Measurements from ENCODE around the gene ZBTB8OS.
"Not testable (repeated sequence)": the region's sequence is repeated elsewhere in the genome, so short reads cannot be mapped to it uniquely, and the experiment has no call there.

ZBTB8OS gene

DNA sequence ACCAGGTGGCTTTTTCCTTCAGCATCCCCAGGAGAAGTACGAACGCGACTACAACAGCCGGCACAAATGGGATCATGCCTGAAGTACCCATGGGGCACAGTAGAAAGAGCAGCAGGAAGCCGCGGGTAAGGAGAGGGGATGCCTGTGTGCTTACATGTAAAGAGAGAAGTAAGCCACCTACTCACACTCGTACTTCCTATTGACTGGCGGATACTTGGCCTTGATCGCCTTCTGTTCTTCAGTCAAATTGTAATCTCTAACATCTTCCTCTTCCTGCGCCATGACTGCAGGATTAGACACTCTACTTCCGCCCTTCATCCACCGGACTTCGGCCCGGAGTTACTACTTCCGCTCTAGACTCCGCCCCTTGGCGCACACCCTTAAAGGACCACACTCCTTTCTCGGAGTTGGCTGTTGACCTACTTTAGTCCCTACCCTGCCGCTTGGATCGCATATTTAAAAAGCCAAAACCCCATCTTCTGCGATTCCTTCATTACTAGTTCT is at the start of gene ZBTB8OS:
Gene ZBTB8OS (minus strand): TSS at position 303 of the 504 bp plus-strand sequence. CDS start 21 bp downstream, at position 282.
- DNase-seq (ENCODE audit: low read depth, low spot score) = peak; percentile 88

DNA sequence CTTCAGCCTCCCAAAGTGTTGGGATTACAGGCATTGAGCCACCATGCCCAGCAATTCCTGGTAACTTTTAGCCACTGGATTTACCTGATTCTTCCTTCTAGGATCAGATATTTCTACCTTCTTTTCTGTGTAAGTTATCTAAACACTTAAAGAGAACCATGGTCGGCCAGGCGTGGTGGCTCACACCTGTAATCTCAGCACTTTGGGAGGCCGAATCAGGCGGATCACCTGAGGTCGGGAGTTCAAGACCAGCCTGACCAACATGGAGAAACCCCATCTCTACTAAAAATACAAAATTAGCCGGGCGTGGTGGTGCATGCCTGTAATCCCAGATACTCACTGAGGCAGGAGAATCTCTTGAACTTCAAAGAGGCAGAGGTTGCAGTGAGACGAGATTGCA is 46.6 kb upstream of the ZBTB8OS start:
- not testable (repeated sequence) for DNase-seq (ENCODE audit: low read depth, low spot score)

DNA sequence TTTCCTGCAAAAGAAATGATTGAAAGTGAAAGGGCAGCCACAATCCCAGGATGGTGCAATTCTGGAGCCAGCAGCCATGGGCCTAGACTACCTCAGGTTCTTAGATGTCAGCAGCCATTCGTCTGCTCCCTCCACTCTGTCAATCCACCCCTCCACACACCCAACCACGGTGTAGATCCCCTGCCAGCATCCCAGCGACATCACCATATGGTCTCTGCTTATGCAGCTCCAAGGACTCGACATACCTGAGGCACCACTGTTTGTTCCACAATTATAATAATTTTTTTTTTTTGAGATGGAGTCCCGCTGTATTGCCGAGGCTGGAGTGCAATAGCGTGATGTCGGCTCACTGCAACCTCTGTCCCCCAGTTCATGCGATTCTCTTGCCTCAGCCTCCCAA is 45.7 kb upstream of the ZBTB8OS start:
- DNase-seq (ENCODE audit: low read depth, low spot score) = no peak

DNA sequence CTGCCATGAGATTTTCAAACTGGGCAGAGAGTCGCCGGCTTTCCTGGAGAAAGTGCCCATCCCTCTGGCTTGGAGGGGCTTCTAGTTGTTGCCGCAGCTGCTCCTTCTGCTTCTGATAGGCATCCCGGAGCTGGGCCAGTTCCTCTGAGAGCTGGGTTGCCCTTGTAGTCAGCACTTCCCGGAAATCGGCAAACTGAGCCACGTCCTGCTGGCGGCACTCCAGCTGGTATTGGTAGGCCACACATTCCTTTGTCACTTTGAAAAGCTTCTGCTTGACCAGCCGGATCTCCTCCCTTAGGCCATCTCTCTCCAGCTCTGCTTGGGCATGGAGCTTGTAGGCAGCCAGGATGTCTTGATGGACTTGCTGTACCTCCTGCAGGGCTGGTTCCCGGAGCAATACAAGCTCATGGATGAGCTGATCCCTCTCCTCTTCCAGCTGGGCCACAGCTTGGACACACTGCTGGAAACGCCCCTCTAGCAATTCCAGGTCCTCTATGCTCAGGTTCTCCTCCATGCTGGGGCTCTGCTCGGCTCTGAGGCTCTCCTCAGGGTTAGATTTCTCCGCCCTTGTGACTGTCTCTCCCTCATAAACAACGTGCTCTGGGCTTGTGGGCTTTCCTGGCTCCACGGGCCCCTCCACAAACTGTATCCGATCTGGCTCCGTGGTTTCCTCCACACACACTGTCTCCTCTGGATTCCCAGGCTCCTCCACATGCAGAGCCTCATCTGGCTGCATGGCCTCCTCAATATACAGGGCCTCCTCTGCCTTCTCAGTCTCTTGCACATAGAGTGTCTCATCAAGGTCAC is 45.0 kb upstream of the ZBTB8OS start:
- DNase-seq (ENCODE audit: low read depth, low spot score) = no peak

DNA sequence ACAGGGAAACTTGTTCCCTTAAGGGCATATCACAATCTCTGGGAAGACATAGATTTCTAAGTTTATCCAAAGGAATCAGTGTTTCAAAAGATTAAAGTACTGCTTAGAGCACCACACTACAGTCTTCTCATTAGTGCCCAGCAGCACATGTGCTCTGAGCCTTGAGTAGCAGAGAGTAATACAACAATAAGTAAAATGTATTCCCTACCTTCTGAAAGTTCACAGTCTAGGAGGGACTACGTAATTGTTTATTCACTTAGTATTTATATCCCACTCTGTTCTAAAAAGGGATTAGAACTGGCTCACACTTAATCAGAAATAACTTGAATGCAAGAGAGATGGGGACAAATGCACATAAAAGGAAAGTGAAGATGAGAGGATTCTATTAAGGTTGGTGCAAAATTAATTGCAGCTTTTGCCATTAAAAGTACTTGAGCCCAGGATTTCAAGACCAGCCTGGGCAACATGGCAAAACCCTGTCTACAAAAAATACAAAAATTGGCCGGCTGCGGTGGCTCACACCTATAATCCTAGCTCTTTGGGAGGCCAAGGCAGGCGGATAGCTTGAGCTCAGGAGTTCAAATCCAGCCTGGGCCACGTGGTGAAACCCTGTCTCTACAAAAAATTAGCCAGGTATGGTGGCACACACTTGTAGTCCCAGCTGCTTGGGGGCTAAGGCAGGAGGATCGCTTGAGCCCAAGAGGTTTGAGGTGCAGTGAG is 43.3 kb upstream of the ZBTB8OS start:
- DNase-seq (ENCODE audit: low read depth, low spot score) = no peak

DNA sequence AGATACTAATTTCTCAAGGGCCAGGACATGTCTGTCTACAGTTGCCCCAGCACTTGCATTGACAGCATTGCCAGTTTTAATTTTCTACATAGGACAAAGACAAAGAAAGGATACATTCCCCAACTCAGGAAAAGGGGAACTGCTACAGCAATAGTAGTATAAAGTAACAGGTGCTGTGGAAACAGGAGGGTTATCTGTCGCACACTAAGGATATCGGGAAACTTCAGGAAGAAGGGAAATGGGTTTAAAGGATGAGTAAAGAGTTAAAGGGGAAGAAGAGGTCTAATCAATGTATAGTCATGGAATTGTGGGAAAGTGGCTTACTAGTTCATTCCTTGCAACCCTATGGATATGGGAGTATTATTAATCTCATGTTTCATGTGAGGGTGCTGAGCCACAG is 36.0 kb upstream of the ZBTB8OS start:
- DNase-seq (ENCODE audit: low read depth, low spot score) = no peak

DNA sequence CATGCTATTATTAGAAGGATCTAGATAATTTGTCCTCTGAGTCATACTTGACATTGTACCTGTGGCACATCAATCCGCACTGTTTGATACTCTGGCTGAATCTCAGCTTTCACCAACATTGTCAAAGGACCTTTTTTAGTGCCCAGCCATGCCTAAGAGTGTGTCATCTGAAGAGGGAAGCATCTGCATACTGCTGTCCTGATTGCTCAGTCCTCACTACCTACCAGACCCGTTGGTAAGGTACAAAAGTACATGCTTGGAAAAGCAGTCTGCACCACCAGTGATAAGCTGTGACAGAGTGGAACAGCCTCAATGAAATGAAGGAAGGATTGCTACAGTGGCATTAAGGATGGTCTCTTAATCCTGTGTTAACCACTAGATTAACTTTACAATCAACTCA is 35.1 kb upstream of the ZBTB8OS start:
- DNase-seq (ENCODE audit: low read depth, low spot score) = no peak

DNA sequence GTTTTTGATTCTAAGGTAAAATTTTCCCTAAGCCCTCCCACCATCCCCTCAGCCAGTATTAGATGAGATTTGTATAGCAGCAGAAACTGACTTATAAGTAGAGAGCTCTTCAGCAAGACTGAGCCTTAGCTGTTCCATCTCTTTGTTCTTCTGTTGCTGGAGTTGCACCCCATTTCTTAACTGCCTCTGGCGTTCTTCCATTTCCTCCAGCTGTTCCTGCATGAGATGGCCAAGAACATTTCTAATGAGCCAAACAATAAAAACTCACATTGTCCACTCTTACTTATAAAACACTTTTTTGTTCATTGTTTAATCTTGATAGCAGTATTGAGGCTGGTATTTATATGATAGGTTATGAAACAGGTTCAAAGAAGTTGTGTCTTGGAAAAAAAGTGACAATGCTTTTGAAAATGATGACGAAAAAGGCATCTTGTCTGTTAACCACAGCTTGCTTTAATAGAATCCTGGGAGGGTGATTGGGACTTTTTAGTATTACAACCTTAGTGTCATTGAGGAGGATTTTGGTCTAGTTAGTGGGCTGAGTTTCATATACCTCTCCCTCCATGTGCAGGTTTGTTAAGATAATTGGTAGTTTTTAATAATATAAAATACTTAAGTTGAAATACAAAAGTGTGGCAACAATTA is 33.9 kb upstream of the ZBTB8OS start:
- no peak for DNase-seq (ENCODE audit: low read depth, low spot score)

DNA sequence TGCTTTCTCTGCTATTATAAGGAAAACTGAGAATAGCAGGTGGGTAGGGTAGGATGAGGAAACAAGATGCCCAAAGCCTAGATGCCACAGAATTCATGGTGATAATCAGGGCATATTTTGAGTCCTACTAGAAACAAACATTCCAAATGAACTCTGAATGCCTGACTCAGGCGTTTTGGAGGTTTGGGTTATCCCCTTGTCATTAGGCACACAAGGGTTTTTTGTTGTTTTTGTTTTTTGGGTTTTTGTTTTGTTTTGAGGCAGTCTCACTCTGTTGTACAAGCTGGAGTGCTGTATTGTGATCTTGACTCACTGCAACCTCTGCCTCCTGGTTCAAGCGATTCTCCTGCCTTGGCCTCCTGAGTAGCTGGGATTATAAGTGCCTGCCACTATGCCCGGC is 33.0 kb upstream of the ZBTB8OS start:
- DNase-seq (ENCODE audit: low read depth, low spot score) = no peak

DNA sequence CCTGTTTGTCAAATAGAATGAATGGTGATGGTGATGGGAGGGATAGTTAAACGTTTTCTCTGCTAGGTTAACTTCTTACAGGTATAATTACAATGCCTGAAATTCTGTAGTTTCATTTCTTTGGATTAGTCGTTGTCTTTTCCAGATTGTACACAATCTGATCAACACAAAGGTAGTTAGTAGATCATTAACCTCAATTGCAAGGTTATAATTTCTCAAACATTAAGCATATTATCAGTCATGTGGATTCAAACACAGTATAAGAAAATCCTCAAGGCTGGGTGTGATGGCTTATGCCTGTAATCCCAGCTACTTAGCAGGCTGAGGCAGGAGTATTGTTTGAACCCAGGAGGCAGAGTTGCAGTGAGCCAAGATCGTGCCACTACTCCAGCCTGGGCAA is 31.6 kb upstream of the ZBTB8OS start:
- no peak for DNase-seq (ENCODE audit: low read depth, low spot score)

DNA sequence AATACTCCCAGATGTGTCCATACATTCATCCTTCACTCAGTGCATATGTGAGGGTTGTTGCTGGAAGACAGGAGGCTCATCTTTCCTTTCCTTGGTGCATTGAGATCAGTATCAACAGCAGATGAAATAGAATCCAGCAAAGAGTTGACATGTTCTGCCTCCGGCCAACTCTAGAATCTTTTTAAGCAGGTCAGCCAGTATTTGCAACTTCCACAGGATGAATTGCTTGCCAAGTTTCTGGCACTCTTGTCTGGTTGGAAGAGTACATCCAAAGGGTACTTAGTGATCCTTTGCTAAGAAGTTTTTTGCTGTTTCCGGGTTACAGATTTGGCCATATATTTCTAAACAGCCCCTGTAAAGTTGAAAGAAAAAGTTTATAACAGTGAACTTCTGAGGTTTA is 31.2 kb upstream of the ZBTB8OS start:
- no peak for DNase-seq (ENCODE audit: low read depth, low spot score)

DNA sequence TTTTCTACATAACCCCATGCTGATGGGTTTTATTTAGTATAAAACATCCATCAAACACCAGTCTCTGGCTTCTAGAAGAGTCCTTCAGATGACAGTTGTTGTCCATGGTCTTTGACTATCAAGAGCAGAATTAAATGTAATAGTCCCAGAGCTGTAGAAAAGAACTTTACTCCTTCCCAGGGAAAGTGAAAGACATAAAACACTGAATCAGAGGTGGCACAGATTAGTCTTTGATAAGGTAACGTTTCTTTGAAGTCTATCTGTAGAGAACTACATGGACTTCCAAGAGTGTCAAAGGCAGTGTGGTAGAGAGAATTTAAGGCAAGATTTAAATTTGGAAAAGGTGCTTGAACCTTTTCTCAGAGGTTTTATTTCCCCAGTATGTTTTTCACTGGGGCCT is 30.3 kb upstream of the ZBTB8OS start:
- no peak for DNase-seq (ENCODE audit: low read depth, low spot score)

DNA sequence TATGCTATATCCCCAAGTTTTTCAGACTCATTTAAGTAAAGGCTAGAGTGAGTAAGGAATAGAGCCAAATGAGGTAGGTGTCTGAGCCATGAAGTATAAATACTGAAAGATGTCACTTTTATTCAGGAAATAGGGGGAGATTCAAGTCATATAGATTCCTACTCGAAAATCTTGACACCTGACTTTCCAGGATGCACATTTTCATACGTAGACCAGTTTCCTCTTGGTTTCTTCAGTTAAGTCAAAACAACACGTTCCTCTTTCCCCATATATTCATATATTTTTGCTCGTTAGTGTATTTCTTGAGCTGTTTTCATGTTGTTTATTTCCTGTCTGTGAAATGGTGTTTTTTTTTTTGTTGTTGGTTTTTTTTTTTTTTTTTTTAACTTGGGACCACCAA is 29.6 kb upstream of the ZBTB8OS start:
- DNase-seq (ENCODE audit: low read depth, low spot score) = not testable (repeated sequence)

DNA sequence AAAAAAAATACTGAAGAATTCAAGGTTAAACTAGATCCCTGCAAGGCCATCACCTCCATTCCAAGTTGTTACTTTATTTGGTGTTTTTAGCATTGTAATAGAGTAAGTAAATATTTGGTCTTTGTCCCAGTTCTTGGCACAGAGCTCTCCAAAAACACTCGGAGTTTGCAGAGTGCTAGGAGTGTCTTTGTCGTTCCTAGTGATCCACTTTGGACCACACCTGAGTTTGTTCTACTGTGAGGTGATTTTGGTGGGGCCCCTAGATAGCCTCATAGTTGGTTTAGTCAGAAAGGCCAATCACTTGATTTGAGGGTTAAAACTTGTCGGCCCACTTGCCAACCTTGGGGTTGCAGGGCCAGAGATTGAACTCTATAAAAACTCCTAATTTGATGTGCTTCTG is 26.6 kb upstream of the ZBTB8OS start:
- no peak for DNase-seq (ENCODE audit: low read depth, low spot score)

DNA sequence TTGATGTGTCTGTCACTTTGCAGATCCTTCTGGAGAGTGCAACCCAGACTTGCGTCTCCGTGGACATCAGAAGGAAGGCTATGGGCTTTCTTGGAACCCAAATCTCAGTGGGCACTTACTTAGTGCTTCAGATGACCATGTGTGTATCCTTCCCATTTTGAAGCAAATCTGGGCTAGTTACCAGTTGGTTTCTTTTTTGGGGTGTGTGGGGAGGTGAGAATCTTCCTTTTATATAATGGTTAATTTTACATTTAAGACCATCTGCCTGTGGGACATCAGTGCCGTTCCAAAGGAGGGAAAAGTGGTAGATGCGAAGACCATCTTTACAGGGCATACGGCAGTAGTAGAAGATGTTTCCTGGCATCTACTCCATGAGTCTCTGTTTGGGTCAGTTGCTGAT is 18.4 kb upstream of the ZBTB8OS start:
- not testable (repeated sequence) for DNase-seq (ENCODE audit: low read depth, low spot score)

DNA sequence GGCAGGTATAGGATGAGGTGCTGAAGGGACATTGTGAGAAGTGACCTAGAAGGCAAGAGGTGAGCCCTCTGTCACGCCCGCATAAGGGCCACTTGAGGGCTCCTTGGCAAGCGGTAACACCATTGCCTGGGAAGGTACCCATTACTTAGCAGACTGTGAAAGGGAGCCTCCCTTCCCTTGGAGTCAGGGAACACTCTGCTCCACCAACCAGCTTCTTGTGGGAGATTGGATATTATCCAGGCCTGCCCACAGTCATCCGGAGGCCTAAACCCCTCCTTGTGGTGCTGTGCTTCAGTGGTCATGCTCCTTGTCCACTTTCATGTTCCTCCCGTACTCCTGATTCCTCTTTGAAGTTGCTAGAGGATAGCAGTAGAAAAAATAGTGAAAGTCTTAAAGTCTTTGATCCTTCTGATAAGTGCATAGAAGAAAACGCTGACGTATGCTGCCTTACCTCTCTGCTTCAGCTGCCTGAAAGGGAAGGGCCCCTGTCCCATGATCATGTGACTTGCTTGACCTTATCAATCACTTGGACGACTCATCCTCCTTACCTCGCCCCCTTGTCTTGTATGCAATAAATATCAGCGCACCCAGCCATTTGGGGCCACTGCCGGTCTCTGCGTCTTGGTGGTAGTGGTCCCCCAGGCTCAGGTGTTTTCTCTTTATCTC is 16.7 kb upstream of the ZBTB8OS start:
- no peak for DNase-seq (ENCODE audit: low read depth, low spot score)

DNA sequence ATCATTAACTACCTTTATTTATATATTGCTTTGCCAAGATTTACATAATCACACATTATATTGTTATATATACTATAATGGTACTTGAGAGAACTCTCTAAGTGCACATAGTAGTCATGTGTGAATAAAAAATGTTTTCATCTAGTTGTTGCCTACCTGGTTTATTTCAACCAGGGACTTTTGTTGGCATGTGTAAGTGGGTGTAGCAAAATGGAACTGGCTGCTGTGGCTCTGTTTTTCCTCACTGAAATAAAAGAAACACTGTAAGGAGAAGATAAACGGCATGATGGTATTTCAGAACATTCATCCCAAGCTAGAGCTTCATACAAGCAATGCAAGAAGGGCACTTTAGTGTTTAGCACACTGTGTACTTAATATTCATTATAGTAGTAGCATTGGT is 15.6 kb upstream of the ZBTB8OS start:
- no peak for DNase-seq (ENCODE audit: low read depth, low spot score)

DNA sequence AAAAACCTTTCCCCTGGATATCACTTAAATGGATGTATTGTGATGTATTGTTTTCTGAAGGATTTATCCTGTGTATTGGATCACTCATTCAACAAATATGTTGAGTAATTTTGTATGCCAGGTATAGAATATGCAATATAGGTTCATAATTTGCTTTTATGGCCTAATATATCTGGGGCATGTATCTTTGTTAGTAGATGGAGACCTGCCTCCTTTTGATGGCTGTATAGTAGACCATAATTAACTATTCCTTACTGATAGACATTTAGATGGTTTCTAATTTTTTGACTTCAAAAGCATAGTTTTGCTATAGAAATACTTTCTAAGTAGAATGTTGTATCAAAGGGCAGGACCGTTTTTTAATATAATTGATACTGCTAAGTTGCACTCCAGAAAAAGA is 9.2 kb upstream of the ZBTB8OS start:
- DNase-seq (ENCODE audit: low read depth, low spot score) = no peak

DNA sequence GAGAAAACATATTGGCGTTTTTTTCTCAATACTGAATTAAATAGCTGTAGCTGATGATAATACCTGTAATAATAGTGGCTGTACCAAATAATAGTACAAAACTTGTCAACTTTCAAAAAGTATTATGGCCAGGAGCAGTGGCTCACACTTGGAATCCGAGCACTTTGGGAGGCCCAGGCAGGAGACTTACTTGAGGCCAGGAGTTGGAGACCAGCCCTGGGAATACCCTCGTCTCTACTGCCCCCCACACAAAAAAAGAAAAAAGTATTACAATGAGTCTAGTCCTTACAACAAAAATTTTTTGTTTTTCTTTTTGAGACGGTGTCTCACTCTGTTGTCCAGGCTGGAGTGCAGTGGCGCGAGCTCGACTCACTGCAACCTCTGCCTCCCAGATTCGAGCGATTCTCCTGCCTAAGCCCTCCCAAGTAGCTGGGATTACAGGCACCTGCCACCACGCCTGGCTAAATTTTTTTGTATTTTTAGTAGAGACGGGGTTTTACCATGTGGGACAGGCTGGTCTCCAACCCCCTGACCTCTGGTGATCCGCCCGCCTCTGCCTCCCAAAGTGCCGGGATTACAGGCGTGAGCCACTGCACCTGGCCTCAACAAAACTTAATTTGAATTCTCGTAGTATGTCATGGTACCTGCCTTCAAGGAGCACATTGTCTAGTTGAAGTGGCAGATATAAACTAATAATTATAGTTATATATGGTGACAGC is 2.1 kb upstream of the ZBTB8OS start:
- no peak for DNase-seq (ENCODE audit: low read depth, low spot score)

DNA sequence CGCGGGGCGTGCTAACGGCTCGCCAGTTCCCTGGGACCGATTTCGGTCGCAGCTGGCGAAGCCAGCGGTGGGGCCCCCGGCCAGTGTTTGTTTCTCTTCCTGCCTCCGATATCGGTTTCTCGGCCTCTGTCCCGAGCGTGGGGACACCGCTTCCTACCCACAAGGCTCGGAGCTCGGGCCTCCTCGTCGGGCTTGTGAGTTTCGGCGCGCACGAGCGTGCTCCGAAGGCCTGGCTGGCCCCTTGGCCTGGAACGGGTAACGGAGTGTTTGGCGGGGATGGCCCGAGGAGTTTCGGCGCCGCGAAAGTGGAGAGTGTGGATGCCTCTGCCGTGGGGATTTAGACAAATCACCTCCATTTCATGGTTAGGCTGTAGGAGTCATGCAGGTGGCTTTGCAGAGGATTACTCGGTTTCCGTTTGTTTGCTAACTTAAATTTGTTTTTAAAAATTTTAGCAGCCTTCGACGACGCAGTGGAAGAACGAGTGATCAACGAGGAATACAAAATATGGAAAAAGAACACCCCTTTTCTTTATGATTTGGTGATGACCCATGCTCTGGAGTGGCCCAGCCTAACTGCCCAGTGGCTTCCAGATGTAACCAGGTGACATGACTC is 1.2 kb upstream of the ZBTB8OS start:
- no peak for DNase-seq (ENCODE audit: low read depth, low spot score)
